Stimulated activated CD8-positive, alpha-beta memory T cell treated with anti-CD3 and anti-CD28 coated beads, Interleukin-4, amount 100 ng/mL, for 1 hour (primary cell): ENCODE measurements around the gene SLC4A9.

Experiments used
- DNase-seq, 2 donors: peaks; one replicate each; pipeline ENCODE4 v3.0.0-alpha.2; 2020; ENCODE audit warnings: low read depth in 2 of 2, low spot score in 1 of 2

The SLC4A9 gene

DNA sequence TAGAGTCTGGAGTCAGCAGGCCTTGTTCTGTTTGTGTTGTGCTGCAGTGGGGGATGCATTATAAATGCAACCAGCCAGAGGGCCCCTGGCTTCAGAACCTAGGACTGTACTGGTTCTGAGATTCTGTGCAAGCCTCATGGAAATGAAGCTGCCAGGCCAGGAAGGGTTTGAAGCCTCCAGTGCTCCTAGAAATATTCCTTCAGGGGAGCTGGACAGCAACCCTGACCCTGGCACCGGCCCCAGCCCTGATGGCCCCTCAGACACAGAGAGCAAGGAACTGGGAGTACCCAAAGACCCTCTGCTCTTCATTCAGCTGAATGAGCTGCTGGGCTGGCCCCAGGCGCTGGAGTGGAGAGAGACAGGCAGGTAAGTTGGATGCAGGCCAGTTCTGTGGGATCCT, at the start of gene SLC4A9:
Gene SLC4A9 (plus strand): TSS at position 94 of the 400 bp plus-strand sequence. CDS start 43 bp downstream, at position 137.
- DNase-seq, result no peak

GRCh38 chr5:140310434-140310833, 49.6 kb upstream of the SLC4A9 start:
- DNase-seq, result no peak

GRCh38 chr5:140311011-140311467, 49.0 kb upstream of the SLC4A9 start:
- DNase-seq, result no peak

DNA sequence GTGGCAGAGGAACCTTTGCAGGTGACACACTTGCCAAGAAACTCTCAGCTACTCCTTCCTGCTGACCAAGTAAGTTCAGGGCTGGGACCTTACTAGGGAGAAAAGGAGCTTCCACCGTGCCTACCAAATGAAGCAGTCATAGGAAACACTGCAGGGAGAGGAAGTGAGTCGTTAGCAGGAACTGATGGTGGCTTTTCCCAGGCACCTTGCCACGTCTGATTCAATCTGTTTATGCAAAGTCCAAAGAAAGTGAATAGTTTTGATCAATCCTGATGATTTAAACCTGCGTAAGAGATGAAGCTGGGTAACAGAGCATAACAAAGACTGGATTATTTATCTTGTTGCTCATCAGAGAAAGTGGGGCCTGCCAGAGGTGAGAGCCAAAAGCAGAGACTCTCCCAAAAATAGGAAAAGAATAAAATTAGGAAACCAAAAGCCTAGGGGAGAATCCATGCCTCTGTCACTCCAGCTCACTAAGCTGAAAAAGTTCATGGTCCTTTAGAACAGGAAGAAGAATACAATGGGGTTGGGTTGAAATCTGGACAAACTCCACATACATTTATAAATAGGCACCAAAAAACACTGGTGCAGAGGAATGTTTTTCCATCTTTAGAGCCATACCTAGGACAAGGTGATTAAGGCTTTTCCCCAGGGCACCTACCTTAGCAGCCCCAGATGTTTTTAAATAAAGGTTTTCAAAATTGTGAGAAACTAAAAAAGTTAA, 47.8 kb upstream of the SLC4A9 start:
- DNase-seq, result no peak

DNA sequence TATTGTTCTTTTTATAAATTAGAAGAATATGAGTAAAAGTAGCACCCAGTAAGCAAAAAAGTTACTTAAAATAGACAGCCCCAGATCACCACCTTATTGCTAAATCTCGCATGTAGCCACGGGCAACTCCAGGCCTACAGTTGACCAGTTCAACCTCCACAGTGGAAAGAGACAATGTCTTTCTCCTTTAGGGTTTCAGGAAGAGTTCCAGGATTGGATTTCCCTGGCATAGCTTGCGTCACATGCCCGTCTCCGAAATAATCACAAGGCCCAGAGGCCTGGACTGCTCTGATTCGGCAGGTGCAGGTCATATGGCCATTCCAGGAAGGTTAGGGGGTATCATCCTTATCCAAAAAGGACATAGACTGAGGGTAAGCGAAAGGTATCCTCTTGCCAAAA, 47.2 kb upstream of the SLC4A9 start:
- DNase-seq, result no peak

DNA sequence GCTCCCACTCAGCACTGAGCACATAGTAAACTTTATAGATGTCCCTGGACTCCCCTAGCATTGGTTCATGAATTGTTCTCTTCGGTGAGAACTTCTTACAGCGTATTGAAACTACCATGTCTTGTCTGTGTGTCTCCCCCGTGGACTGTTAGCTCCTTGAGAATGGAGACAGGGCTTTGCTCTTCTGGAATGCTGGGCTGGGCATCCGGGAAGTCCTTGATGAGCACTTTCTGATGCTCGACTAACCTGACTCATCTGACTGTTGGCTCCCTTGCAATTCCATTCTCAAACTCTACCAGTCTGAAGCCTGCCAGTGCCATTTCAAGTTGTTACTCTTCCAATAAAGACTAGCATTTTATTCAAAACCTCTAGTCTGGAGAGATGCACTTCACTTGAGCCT, 42.1 kb upstream of the SLC4A9 start:
- DNase-seq, result no peak

- no peak for DNase-seq
These were observed 41.2 kb upstream of the SLC4A9 start for GRCh38 chr5:140318792-140319191.

DNA sequence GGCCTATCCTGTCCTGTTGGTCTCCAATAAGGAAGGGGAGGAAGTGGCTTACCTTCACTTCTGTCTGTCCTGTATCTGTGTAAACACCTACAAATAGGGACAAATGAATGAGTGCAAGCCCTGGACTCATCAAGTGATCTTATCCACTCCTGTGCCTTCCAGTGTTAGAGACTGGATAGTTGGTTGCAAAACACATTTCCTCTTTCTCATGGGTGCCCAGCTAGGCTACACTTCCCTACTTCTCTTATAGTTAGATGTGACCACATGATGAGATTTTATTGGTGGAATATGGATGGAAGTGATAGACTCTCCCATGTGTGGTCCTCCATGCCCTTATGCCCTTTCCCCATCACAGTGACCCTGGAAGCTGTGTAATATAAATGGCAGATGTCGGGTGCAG, 40.2 kb upstream of the SLC4A9 start:
- DNase-seq, result no peak

- no peak for DNase-seq
These were observed 38.2 kb upstream of the SLC4A9 start for GRCh38 chr5:140321796-140322195.

DNA sequence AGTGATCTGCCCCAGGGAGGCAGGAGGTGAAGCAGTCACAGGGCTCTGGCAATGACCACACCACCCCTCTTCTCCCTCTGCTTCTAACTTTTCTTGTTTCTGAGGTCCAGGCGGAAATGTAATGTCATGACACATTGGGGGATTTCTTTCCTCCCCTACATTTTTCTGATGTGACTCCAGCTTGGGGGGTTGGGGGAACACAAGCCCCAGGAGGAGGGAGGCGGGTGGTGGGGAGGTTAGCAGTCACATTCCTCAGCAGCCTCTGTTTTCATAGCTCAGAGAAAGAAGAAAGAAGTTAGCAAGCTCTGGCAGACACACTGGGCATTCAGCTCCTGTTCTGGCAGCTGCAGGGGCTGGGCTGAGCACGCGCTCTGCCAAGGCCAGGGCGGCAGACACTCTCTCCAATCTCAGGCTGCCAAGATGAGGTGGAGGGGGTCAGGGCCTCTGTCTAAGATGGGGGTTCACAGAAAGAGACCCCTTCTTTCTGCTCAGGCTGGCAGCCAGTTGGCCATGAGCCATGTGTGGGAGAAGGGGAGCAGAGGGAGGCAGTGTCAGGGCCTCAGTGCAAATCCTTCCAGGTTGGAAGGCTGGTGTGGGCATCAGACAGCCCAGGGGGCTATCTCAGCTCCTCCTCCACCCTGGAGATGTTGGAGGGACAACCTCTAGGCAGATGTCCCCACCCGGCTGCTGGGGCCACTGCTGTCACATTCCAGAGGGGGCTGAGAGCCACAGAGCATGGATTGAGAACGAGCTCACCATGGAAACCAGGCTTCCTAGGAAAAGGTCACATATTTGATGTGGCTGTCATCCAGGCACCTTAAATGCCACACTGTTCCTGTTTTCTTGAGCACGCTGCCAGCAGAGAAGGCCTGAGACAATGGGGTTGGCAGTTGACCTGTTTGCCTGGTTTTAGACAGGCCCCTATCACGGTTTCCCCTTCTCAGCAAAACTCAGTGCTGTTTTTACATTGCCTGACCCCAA, 37.0 kb upstream of the SLC4A9 start:
- DNase-seq, result no peak

- no peak for DNase-seq
These were observed 35.9 kb upstream of the SLC4A9 start for GRCh38 chr5:140324041-140324600.

- DNase-seq, result no peak
These were observed 35.3 kb upstream of the SLC4A9 start for GRCh38 chr5:140324617-140325241.

GRCh38 chr5:140325486-140325885, 34.5 kb upstream of the SLC4A9 start:
- DNase-seq, result no peak

DNA sequence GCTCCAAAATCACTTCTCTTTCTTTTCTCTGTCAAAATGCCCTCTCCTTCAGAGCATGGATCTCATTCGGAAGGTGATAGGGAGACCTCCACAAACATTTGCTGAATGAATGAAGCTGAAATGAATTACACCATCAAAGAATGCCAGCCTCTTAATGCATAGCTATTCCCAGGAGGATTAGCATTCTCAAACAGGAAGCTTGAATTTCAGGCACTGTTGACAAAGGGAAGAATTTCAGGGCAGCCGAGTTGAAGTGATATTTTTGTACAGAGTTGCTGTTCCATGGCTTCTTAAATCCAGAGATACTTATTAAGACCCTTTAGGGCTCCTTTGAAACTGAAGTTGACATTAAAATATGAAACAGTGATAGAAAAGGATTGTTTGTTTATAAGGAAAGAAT, 32.4 kb upstream of the SLC4A9 start:
- DNase-seq, result no peak

GRCh38 chr5:140328036-140328764, 31.8 kb upstream of the SLC4A9 start:
- no peak for DNase-seq

DNA sequence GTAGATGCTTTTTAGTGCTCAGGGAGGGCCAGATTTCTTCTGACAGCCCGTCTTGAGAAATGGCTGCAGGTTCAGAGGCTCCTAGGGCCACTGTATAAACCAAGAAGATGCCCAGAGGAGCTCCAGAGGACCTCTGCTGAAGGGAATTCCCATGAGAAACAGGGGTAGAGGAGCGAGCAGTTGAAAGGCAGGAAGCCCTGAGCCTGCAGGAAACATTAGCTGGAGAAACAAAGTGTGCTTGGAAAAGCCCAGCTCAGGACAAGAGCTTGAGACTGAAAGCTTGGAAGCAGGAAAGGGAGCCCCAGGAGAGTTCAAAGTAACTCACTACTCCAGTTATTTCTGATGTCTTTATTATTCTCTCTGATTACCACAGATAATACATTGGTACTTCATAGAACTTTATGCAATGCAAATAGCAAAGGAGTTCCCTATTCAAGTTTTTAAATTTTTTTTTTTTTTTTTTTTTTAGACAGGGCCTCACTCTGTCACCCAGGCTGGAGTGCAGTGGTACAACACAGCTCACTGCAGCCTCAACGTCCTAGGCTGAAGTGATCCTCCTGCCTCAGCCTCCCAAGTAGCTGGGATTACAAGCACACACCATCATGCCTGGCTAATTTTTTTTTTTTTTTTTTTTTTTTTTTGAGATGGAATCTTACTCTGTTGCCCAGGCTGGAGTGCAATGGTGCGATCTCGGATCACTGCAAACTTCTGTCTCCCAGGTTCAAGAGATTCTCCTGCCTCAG, 30.1 kb upstream of the SLC4A9 start:
- DNase-seq, result no peak

DNA sequence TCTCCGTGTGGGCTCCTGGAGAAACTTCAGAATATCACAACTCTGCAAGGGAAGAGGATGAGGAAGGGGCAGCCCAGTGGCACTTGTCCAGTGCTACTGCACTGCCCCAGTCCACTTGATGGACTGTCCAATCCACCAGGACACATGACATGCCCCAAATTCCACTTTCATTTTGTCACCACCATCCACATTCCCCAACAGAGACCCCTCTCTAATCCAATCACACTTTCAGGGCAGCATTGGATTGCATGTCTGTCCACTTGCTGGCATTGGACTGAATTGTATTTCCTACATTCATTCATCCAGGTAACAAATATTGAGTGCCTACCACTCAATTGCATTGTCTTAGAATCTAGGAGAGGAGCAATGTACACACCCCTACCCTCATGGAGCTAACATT, 28.4 kb upstream of the SLC4A9 start:
- DNase-seq, result no peak

- no peak for DNase-seq
These were observed 23.6 kb upstream of the SLC4A9 start for GRCh38 chr5:140336388-140336787.

DNA sequence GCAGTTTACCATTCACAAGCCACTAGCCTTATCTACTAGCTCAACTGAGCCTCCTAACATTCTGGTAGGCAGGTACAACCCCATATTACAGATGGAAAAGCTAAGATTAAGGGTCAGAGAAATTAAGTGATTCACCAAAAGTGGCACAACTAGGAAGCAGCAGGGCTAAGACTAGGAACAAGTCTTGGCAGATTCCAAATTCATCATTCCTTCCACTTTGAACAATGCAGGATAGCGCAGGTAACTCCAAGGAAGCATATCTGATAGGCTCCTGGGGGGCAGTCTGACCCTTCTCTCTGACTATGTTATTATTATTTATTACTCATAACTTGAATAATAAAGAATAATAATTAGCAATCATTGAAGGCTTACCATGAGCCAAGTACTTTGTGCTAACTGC, 22.1 kb upstream of the SLC4A9 start:
- DNase-seq, result no peak

DNA sequence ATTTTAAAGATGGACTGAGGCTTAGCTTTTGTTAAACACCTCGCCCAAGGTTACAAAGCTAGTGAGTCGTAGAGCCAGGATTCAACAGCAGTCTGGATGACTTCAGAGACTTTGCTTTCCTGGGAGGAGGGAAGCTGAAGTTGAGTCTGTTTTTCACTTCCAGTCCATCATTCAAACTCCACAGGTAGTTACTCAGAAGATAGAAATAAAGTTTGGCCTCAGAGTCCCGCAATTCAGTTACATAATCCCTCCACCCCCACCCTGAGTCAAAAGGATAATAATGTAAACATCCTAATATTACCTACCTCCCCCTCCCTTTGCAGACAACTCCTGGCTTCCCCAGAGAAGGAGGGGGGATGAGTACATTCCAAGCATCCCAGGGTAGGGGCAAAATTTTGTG, 21.7 kb upstream of the SLC4A9 start:
- DNase-seq, result no peak
